Measurements from ENCODE around the gene DPYSL5. TPM values are rescaled to one million over a fixed set of nuclear protein-coding genes. Genes with fewer than 3 reads are reported as not detected.

DPYSL5 gene
- total and polyA plus RNA-seq, 4 donors: not detected

- no peak for DNase-seq (ENCODE audit: low spot score)
- Histone ChIP-seq H3K36me3 (ENCODE audit: control insufficient read depth in 4 of 4, insufficient read depth in 3 of 4, low read depth in 1 of 4, low read length in 3 of 4) (no peaks in the 10 kb centered on the region), H3K27me3 (ENCODE audit: control insufficient read depth in 4 of 4, insufficient read depth in 4 of 4, low read length in 3 of 4) (no peaks in the 10 kb centered on the region), H3K9ac (ENCODE audit: low read depth in 1 of 2, low read length in 2 of 2) (no peak overlapping the region), H3K27ac (ENCODE audit: low read depth in 1 of 2, low read length in 2 of 2) (no peak overlapping the region), H3K9me3 (ENCODE audit: control insufficient read depth in 4 of 4, low read length in 3 of 4) (peaks cover 0 to 3% (median 0%) of the 10 kb centered on the region in 4 donors), H3K4me1 (ENCODE audit: control insufficient read depth in 4 of 4, insufficient read depth in 4 of 4, low read length in 3 of 4) (no peaks in the 10 kb centered on the region), H3K4me3 (ENCODE audit: low read depth in 1 of 3, low read length in 3 of 3) (no peak overlapping the region)
- TF ChIP-seq HNF4A (conservative IDR thresholded peaks at IDR 0.05): no peak
- TF ChIP-seq RXRA (IDR thresholded peaks at IDR 0.05): no peak
- no peak for TF ChIP-seq GABPA (IDR thresholded peaks at IDR 0.05 in 1 of 2, conservative IDR thresholded peaks at IDR 0.05 in 1 of 2)
- TF ChIP-seq ATF3 (IDR thresholded peaks at IDR 0.05): no peak
- TF ChIP-seq MAX (IDR thresholded peaks at IDR 0.05): no peak
- TF ChIP-seq EGR1 (IDR thresholded peaks at IDR 0.05; ENCODE audit: low read depth in 2 of 2): no peak
- TF ChIP-seq REST (IDR thresholded peaks at IDR 0.05): no peak
- no peak for TF ChIP-seq SP1 (IDR thresholded peaks at IDR 0.05)
- 75% methylated on average over 3 of the region's 3 CpGs for WGBS
Observed at GRCh38 chr2:26897807-26898479, 50.0 kb downstream of the DPYSL5 start.

- no peak overlapping the region for H3K4me3 ChIP-seq (ENCODE audit: low read depth in 1 of 3, low read length in 3 of 3)
- TF ChIP-seq MAX (IDR thresholded peaks at IDR 0.05): no peak
- TF ChIP-seq CTCF (IDR thresholded peaks at IDR 0.05; ENCODE audit: low read depth, low read length, missing input control): no peak
- TF ChIP-seq HNF4G (IDR thresholded peaks at IDR 0.05): no peak
- TF ChIP-seq RXRA (IDR thresholded peaks at IDR 0.05): no peak
- TF ChIP-seq TAF1 (conservative IDR thresholded peaks at IDR 0.05): no peak
- TF ChIP-seq GABPA (IDR thresholded peaks at IDR 0.05 in 1 of 2, conservative IDR thresholded peaks at IDR 0.05 in 1 of 2): no peak
- no peak for TF ChIP-seq NR2F2 (IDR thresholded peaks at IDR 0.05)
- TF ChIP-seq RAD21 (IDR thresholded peaks at IDR 0.05): no peak
- TF ChIP-seq YY1 (IDR thresholded peaks at IDR 0.05): no peak
- TF ChIP-seq REST (IDR thresholded peaks at IDR 0.05): no peak
- TF ChIP-seq FOXA2 (IDR thresholded peaks at IDR 0.05): no peak
- no peak for TF ChIP-seq FOXA1 (IDR thresholded peaks at IDR 0.05)
- no peak for TF ChIP-seq SP1 (IDR thresholded peaks at IDR 0.05)
- no peak for TF ChIP-seq EGR1 (IDR thresholded peaks at IDR 0.05; ENCODE audit: low read depth in 2 of 2)
- no peak for TF ChIP-seq ATF3 (IDR thresholded peaks at IDR 0.05)
- no peak for TF ChIP-seq HNF4A (conservative IDR thresholded peaks at IDR 0.05)
- no peak for TF ChIP-seq ZBTB33 (IDR thresholded peaks at IDR 0.05)
- TF ChIP-seq JUND (IDR thresholded peaks at IDR 0.05): no peak
- no peak for DNase-seq (ENCODE audit: low spot score)
- WGBS: 92% methylated on average over 15 of the region's 15 CpGs
- H3K9ac ChIP-seq (ENCODE audit: low read depth in 1 of 2, low read length in 2 of 2): no peak overlapping the region
- H3K27me3 ChIP-seq (ENCODE audit: control insufficient read depth in 4 of 4, insufficient read depth in 4 of 4, low read length in 3 of 4): no peaks in the 10 kb centered on the region
- no peaks in the 10 kb centered on the region for H3K4me1 ChIP-seq (ENCODE audit: control insufficient read depth in 4 of 4, insufficient read depth in 4 of 4, low read length in 3 of 4)
- no peak overlapping the region for H3K27ac ChIP-seq (ENCODE audit: low read depth in 1 of 2, low read length in 2 of 2)
- H3K36me3 ChIP-seq (ENCODE audit: control insufficient read depth in 4 of 4, insufficient read depth in 3 of 4, low read depth in 1 of 4, low read length in 3 of 4): no peaks in the 10 kb centered on the region
- H3K9me3 ChIP-seq (ENCODE audit: control insufficient read depth in 4 of 4, low read length in 3 of 4): peaks cover 0 to 3% (median 0%) of the 10 kb centered on the region in 4 donors
Observed at GRCh38 chr2:26898480-26899078, 50.6 kb downstream of the DPYSL5 start.

Measured in liver (tissue), 9 donors.